ENCODE data around the gene TRPV2.

The TRPV2 gene

DNA sequence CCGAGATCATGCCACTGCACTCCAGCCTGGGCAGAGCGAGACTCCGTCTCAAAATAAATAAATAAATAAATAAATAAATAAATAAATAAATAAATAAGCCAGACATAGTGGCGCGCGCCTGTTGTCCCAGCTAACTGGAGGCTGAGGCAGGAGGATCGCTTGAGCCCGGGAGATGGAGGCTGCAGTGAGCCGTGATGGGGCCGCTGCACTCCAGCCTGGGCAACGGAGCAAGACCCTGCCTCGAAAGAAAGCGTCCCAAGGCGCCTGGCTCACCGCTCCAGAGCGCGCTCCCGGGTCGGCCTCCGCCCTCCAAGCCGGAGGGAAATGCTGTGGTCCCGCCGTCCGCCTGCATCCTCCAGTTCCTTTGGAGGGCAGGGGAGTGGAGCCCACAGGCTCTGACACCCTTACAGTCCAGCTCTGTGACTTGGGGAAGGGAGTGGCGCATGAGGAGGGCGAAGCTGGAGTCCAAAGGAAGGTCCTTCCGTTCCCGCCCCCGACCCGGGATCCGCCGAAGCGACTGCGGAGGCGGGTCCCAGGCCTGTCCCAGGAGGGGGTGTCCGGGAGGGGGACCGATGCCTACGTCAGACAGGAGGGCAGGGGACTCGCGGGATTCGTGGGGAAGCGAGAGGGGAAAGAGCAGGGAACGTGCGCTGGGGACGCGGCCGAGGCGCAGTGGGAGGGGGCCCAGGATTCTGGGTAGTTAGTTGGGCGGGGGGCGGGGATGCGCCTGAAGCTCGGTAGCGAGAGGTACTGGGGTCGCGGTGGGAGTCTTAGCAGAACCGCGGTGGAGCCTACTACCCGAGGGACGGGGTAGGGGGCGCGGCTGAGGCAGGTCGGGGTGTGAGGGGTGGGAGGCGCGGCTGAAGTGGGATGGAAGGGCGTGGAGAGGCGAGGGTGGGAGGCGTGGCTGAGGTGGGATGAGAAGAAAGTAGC lies 8.4 kb upstream of the TRPV2 start:
- no peak for DNase-seq (ENCODE audit: low spot score)

DNA sequence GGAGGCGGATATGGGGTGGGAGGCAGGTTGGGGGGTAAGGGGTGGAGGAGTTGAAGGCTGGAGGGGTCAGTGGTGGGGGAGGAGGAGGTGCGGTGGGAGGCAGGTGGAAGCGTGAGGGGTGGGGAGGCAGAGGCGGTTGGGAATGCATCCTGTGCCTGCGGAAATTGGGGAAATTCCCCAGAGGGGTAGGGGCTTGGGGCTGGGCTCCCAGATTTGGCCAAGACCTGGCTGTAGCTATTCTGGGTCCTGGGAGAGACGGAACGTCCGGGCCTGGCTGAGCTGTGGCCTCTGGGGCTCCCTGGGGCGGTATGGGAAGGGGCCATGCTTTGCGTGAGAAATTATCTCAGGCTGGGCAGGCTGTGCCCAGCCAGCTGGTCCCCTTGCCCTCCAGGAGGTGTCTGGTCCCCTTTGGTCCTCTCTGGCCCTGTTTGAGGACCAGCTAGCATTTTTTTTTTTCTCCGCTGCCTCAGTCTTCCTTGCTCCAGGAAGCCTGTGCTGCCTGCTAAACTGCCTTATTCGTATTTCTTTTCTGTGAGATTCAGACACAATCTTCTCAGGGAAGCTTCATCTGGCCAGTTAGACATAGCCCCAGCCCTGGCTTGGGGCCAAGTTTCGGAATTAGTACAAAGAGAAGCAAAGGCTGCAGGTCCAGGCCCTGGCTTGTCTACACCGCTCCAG lies 7.3 kb upstream of the TRPV2 start:
- DNase-seq (ENCODE audit: low spot score), result no peak

DNA sequence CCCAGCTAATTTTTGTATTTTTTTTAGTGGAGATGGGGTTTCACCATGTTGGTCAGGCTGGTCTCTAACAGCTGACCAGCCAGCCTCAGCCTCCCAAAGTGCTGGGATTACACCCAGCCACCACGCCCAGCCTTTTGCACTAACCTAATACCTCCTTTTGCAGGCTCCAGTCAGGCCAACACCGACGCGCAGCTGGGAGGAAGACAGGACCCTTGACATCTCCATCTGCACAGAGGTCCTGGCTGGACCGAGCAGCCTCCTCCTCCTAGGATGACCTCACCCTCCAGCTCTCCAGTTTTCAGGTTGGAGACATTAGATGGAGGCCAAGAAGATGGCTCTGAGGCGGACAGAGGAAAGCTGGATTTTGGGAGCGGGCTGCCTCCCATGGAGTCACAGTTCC lies 2.0 kb downstream of the TRPV2 start:
- no peak for DNase-seq (ENCODE audit: low spot score)

DNA sequence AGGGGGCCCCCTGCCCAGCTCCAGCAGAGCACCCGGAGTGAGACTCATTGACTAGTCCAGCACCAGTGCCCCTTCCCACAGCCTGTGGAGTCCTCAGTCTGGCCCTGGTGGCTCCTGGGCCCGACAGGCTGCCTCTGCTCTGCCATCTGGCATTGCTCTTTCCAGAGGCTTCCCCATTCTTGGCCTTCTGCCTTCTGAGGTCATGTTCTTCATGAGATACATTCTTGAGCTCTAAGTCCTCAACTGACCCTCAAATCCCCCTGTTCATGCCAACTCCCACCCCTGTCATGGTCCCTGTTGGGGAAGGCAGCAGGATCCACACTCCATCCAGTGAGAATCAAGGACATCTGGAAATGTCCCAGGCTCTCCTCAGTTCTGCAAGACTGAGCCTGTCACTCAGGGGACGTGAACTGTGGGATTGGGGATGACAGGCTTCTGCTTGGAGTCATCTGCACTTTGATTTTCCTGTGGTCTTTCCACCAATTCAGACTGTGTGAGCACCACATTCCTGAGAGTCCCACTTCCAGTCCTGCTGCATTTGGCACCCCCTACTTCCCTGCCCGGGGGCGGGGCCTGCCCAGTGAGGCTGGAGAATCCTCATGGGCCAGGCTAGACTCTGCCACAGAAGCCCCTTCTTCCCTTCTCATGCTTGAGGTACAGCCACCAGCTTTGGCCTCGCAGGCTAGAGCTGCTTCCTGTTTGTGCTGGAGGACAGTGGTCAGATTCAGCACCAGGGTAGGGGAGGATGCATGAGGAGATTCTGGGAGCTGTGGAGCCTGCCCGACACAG lies 2.7 kb downstream of the TRPV2 start:
- DNase-seq (ENCODE audit: low spot score), result no peak

DNA sequence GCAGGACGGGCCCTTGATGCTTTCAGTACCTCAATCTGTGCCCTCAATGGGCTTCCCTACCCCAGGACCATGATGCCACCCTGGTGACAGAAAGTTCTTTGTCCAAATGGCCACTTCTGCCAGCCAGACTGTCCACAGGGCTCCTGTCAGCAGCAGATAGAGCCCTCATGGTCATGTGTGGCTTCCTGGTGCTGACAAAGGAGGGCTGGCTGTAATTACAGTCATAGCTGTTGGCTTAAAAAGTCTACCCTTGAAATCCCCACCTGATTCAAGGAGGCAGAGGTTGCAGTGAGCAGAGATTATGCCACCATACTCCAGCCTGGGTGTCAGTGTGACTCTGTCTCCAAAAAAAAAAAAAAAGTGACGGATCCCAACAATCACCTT lies 3.3 kb downstream of the TRPV2 start:
- DNase-seq (ENCODE audit: low spot score), result no peak

DNA sequence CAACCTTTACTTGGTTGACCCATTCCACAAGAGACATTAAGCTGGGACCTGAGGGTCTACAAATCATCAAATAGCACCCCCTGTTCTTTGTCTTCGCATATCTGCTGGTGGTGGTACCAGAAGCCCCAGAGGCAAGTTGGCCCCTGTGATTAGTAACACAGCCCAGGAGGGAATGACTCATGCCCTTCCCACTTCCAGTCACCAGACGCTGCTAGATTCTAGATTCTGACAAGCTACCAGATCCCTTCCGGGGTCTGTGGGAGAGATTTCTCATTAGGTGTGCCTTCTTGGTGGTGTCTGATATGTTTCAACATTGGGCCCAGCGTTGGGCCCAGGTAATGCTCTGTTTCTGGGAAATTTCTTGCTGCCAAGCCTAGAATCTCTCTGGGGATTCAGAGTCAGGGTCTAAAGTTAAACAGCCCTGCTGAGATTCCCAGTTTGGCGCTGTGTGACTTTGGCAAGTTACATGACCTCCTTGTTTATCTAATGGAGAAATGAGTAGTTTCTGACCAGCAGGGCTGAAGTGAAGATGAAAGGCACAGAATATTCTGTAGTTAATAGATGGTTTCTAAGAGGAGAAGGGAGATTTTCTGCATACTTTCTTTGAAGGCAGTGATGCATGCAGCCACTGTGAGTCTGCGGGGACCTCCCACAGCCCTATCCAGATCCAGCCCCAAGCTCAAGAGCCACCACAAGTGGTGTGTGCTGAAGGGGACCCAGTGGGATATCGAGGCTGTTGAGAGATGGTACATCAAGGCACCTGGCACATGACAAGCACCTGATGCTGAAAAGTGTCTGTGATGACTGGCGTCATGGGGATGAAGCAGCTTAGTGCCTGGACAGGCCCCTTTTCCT lies 3.9 kb downstream of the TRPV2 start:
- DNase-seq (ENCODE audit: low spot score), result no peak

DNA sequence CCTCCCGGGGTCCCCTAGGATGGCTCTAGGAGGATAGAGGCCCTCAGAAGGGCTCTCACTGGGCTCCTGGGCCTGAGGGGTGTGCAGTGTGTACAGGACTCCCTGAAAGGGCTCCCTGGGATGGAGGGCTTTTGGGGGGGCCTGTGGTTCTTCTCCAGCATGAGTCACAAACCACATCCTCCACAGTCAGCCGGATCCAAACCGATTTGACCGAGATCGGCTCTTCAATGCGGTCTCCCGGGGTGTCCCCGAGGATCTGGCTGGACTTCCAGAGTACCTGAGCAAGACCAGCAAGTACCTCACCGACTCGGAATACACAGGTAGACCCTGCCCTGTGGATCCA lies 4.5 kb downstream of the TRPV2 start:
- no peak for DNase-seq (ENCODE audit: low spot score)

DNA sequence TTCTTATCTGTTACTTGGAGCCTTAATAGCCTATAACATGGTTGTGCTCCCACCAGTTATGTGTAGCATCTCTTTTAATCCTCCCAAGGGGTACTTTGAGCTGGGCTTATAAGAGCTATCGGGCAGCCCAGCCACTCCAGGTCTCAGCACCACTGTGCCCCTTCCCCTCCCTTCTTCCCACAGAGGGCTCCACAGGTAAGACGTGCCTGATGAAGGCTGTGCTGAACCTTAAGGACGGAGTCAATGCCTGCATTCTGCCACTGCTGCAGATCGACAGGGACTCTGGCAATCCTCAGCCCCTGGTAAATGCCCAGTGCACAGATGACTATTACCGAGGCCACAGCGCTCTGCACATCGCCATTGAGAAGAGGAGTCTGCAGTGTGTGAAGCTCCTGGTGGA lies 7.0 kb downstream of the TRPV2 start:
- no peak for DNase-seq (ENCODE audit: low spot score)

DNA sequence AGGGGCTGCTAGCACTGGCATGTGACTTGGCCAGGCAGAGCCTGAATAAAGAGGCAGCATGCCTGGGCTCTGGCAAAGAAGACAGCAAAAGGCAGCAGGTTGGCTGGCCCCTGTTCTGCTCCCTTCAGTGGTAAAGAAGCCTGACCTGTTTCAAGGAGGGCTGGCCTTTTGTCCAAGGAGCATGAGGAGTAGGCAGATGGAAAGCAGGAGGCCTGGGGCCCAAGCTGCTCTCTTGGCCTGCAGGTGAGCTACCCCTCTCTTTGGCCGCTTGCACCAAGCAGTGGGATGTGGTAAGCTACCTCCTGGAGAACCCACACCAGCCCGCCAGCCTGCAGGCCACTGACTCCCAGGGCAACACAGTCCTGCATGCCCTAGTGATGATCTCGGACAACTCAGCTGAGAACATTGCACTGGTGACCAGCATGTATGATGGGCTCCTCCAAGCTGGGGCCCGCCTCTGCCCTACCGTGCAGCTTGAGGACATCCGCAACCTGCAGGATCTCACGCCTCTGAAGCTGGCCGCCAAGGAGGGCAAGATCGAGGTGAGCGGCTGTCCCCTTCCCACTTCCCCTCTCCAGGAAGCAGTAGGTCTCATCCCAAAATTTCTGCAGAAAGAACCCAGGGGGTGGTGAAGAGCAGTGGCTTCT lies 8.0 kb downstream of the TRPV2 start:
- no peak for DNase-seq (ENCODE audit: low spot score)

DNA sequence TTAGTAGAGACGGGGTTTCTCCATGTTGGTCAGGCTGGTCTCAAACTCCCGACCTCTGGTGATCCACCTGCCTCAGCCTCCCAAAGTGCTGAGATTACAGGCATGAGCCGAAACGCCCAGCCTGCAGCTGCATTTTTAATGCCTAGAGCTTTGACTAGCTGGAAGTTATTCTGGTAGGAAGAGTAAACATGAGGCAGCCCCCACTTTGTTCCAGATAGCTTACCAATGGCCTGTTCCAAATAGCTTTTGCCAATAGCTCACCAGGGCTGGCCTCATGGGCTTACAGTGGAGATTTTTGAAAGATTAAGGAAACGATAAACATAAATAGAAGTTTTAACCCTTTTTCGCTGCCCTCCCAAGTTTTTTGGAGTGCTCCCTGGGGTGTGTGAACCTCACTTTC lies 9.8 kb downstream of the TRPV2 start:
- no peak for DNase-seq (ENCODE audit: low spot score)

DNA sequence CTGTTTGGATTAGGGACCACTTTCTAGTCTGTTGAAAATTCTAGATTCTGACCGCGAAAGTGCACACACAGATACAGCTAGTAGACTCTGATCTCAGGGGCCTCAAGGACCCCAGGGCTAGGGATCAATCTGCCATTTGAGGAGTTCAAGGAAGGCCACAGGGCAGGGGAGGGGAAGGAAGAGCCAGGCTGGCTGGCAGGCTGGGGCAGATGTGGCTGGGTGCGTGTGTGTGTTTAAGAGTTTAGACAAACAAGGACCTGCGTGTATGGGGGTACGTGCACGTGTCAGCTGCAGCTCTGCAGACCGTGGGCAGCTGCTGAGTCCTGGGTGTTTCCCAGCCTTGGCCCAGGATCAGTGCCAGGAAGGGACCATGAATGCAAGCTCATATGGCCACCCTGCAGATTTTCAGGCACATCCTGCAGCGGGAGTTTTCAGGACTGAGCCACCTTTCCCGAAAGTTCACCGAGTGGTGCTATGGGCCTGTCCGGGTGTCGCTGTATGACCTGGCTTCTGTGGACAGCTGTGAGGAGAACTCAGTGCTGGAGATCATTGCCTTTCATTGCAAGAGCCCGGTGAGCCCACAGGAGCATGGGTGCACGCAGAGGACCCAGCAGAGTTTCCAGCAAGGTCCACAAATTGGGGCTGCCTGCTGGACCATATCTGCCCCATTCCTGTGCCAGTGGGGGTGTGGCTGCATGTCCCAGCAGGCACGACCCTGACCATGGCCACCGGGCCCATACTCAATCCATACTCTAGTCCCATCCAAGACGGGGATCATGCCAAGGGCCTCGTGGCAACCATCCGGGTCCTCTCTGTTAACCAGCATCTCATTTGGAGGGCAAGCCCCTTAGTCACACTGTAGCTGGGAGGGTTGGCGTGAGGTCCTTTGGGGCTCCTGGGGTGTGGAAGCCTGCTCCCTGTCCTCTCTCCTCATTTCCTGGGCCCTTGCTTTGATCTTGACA lies 10.6 kb downstream of the TRPV2 start:
- no peak for DNase-seq (ENCODE audit: low spot score)

DNA sequence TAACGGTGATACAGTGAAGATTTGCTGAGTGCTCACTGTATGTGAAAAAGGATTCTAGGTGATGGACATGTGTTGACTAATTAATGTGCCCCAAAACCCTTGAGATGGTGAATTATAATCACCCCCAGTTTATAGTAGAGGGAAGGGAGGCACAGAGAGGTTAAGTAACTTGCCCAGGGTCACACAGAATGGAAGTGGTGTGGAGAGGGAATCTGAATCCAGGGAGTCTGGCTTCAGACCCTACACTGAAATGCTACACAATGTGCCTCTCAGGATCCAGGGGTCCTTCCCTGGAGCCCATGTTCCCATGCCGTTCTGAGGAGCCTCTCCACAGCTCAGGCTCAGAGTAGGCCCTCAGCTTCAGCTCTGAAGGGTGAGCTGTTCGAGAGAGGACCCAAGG lies 11.6 kb downstream of the TRPV2 start:
- no peak for DNase-seq (ENCODE audit: low spot score)

DNA sequence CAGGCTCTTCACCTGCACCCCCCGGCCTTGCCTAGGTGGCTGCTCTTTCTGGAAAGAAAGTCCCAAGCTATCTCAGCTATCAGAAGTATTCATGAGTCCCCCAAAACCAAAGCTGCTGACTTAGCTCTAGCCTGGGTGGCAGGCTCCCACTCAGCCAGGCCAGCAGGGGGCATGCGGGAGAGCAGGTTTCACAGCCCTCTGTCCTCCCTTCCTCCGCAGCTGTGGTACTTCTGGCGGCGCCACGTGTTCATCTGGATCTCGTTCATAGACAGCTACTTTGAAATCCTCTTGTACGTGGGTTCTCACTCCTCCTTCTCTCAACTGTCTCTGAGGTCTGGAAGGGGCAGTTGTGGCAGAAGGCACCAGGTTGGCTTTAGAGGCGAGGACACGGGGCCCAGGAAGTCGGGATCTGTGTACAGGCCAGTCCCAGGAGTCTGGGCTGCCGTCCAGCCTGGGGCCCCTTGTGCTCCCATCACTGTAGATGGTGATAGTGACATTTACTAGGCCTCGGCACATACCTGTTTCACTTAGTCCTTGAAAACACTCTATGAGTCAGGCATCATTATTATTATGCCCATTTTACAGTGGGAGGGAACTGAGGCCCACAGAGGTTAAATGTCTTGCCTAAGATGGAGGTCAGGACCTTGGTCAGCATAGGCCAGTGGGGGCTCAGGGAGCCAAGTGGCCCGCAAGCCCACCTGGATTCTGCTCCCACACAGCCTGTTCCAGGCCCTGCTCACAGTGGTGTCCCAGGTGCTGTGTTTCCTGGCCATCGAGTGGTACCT lies 12.9 kb downstream of the TRPV2 start:
- no peak for DNase-seq (ENCODE audit: low spot score)

DNA sequence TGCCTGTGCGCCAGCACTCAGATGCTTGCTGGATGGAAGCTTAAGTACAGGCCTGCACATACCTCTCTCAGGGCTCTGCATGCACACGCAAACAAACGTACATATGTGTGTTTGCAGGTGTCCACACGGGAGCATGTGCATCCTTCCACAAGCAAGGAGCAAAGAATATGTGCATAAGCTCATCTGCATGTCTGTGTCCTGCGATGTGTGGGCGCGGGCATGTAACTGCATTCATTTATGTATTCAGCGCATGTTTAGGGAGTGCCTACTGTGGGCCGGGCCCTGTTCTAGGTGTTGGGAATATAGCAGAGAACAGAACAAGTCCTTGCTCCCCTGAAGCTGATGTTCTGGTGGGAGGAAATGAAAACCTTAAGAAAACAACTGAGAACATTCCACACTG lies 13.7 kb downstream of the TRPV2 start:
- no peak for DNase-seq (ENCODE audit: low spot score)

DNA sequence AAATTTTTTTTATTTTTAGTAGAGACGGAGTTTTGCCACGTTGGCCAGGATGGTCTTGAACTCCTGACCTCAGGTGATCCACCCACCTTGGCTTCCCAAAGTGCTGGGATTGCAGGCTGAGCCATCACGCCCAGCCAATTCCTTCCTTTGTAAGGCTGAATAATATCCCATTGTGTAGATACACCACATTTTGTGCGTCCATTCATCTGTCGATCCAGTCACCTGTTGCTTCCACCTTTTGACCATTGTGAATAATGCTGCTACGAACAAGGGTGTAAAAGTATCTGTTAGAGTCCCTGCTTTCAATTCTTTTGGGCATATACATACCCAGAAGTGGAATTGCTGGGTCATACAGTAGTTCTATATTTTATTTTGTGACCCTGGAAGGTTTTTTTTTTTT lies 15.3 kb downstream of the TRPV2 start:
- no peak for DNase-seq (ENCODE audit: low spot score)

DNA sequence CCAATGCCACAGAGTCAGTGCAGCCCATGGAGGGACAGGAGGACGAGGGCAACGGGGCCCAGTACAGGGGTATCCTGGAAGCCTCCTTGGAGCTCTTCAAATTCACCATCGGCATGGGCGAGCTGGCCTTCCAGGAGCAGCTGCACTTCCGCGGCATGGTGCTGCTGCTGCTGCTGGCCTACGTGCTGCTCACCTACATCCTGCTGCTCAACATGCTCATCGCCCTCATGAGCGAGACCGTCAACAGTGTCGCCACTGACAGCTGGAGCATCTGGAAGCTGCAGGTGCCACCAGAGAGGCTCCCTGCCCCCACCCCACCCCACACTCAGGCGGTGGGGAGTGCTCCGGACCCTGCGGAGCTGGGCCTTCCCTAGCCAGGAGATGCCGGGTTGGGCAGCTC lies 16.6 kb downstream of the TRPV2 start:
- no peak for DNase-seq (ENCODE audit: low spot score)

DNA sequence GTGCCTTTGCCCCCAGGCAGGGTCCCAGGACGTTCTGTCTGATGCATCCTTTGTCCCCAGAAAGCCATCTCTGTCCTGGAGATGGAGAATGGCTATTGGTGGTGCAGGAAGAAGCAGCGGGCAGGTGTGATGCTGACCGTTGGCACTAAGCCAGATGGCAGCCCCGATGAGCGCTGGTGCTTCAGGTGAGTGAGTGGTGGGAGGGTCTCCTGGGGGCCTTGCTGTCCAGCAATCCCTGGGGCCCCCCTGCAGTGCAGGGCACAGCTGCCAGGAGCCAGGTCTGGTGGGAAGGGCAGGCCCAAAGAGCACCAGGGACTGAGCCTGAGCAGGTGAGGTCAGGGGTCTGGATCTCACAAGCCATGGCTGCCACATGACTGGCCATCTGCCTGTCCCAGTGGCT lies 18.1 kb downstream of the TRPV2 start:
- DNase-seq (ENCODE audit: low spot score), result no peak

DNA sequence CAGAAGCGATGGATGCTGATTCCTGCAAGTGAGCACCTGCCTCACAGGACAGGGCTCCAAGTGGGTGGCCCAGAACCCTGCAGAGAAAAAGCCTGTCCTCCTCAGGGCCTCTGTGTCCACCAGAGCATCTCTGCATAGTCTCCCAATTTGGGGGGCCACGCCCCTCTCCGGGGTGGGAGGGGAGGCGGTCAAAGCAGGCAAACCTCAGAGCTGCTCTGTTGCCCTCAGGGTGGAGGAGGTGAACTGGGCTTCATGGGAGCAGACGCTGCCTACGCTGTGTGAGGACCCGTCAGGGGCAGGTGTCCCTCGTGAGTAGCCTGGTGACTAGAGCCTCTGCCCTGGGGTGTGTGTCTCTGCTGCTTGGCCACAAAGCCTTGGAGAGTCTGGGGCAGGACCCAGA lies 19.3 kb downstream of the TRPV2 start:
- DNase-seq (ENCODE audit: low spot score), result no peak

All from left forelimb (tissue), 1 donor.